GM21390 (cell line): Measurements from ENCODE around the gene PGS1.
"Not testable (repeated sequence)": the region's sequence is repeated elsewhere in the genome, so short reads cannot be mapped to it uniquely, and the experiment has no call there.

Experiments used
- ATAC-seq: cut with Tn5 transposase; IDR thresholded peaks from one replicate; pipeline ENCODE4 v1.9.1; 2021; ENCODE audit not compliant: unreplicated experiment

Gene PGS1

GRCh38 chr17:78378225-78379130, at the start of gene PGS1:
PGS1 (plus strand) TSS chr17:78378649; CDS start chr17:78378666, 17 bp downstream.
- no peak for ATAC-seq

GRCh38 chr17:78329263-78330059, 49.0 kb upstream of the PGS1 start:
- ATAC-seq: no peak

GRCh38 chr17:78330570-78331224, 47.8 kb upstream of the PGS1 start:
- ATAC-seq: no peak

GRCh38 chr17:78331355-78331754, 47.1 kb upstream of the PGS1 start:
- ATAC-seq: not testable (repeated sequence)

- no peak for ATAC-seq
Measured at GRCh38 chr17:78332991-78333390, 45.5 kb upstream of the PGS1 start.

- no peak for ATAC-seq
Measured at GRCh38 chr17:78335209-78335608, 43.2 kb upstream of the PGS1 start.

GRCh38 chr17:78337244-78338109, 41.0 kb upstream of the PGS1 start:
- ATAC-seq: peak; percentile 62

GRCh38 chr17:78338486-78339259, 39.8 kb upstream of the PGS1 start:
- no peak for ATAC-seq

GRCh38 chr17:78340183-78340955, 38.1 kb upstream of the PGS1 start:
- ATAC-seq: no peak

- no peak for ATAC-seq
Measured at GRCh38 chr17:78341559-78342448, 36.6 kb upstream of the PGS1 start.

GRCh38 chr17:78342449-78343186, 35.8 kb upstream of the PGS1 start:
- ATAC-seq: no peak

GRCh38 chr17:78343187-78343542, 35.3 kb upstream of the PGS1 start:
- no peak for ATAC-seq

GRCh38 chr17:78343543-78344201, 34.8 kb upstream of the PGS1 start:
- no peak for ATAC-seq

GRCh38 chr17:78344666-78345065, 33.8 kb upstream of the PGS1 start:
- ATAC-seq: no peak

- no peak for ATAC-seq
Measured at GRCh38 chr17:78345172-78345571, 33.3 kb upstream of the PGS1 start.

GRCh38 chr17:78345791-78346494, 32.5 kb upstream of the PGS1 start:
- ATAC-seq: no peak
